ENCODE results near the gene ARAP1. TPM values are rescaled to one million over a fixed set of nuclear protein-coding genes. Genes with fewer than 3 reads are reported as not detected.

ARAP1 gene
- total RNA-seq, 1 experiment from 2014 or later: 73.6 TPM

- Histone ChIP-seq H3K27ac (ENCODE audit: low read length) (no peak overlapping the region), H3K4me3 (ENCODE audit: low read depth in 2 of 2, low read length in 2 of 2) (no peak overlapping the region), H3K27me3 (ENCODE audit: control insufficient read depth, insufficient read depth, low read length) (no peaks in the 10 kb centered on the region), H3K36me3 (ENCODE audit: control insufficient read depth, insufficient read depth, low read length) (no peaks in the 10 kb centered on the region), H3K4me1 (ENCODE audit: control insufficient read depth, insufficient read depth, low read length) (no peaks in the 10 kb centered on the region), H3K9me3 (ENCODE audit: control insufficient read depth, insufficient read depth, low read depth, low read length) (no peaks in the 10 kb centered on the region)
- in situ Hi-C loops (cut with HindIII; ENCODE audit: low pct_unique_long_range_greater_than_20kb, low sequenced_read_pairs): no loop called here
- DNase-seq (ENCODE audit: low read depth, low spot score): no peak
- ChIA-PET CTCF (no interaction called here), POLR2A (no interaction called here)
- TF ChIP-seq POLR2AphosphoS5 (IDR thresholded peaks at IDR 0.05; ENCODE audit: low read depth, low read length): no peak
- TF ChIP-seq REST (IDR thresholded peaks at IDR 0.05; ENCODE audit: insufficient read depth in 1 of 2, low read depth in 2 of 2, low read length in 1 of 2): no peak
- TF ChIP-seq CTCF (IDR thresholded peaks at IDR 0.05): no peak
- TF ChIP-seq SIN3A (IDR thresholded peaks at IDR 0.05; ENCODE audit: borderline replicate concordance, insufficient read depth, low read depth, low read length): no peak
- no peak for TF ChIP-seq TCF7L2 (IDR thresholded peaks at IDR 0.05; ENCODE audit: low read depth, low read length)
- BruUV-seq (replicated peaks): TSS peak; percentile 49
- ATAC-seq: no peak
- intact Hi-C loops (cut with micrococcal nuclease; ENCODE audit: unreplicated experiment): no loop called here
These were observed 45.6 kb downstream of the ARAP1 start for GRCh38 chr11:72706579-72706978.

DNA sequence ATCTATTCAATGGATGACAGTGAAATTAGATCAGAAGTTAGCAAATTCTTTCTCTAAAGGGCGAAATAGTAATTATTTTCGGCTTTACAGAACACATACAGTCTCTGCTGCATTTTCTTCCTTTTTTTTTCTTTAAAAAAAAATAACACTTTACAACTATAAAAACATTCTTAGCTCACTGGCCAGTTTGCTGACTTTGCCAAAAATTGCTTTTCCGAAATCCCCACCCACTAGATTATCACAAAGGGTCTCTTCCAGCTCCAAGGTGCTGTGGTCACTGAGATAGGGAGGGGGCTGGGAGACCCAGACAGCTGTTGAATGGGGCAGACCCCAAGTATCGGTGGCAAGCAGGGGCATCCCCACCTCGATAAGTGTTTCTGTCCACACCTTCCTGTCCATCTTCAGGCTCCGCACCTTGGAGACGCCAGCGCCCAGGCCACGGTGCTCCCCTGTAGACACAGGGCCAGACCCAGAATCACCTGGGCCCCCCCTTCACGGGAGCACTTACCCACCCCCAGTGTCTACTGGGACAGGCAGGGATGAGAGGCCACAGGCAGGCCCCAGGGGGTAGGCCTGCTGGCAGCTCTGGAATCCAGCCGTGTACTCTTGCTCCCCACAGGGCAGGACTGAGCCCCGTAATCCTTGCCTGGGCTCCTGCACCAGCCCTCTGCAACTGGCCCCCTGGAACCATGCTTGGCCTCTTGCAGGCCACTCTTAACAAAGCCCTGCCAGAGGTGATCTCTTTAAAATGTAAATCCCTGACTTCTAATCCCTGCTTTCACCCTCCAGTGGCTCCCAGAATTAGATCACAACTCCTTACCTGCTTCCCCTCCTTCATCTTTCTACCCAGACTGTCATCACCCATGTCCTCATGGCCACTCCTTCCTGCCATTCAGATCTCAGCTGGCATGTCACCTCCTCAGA is 46.5 kb downstream of the ARAP1 start:
- in situ Hi-C loops (cut with HindIII; ENCODE audit: low pct_unique_long_range_greater_than_20kb, low sequenced_read_pairs): no loop called here

More for the DNA sequence above, 46.5 kb downstream of the ARAP1 start:
- ATAC-seq (no peak), DNase-seq (ENCODE audit: low read depth, low spot score) (no peak)
- POLR2A ChIA-PET: no interaction called here
- Histone ChIP-seq H3K4me1 (ENCODE audit: control insufficient read depth, insufficient read depth, low read length) (no peaks in the 10 kb centered on the region), H3K4me3 (ENCODE audit: low read depth in 2 of 2, low read length in 2 of 2) (no peak overlapping the region), H3K9me3 (ENCODE audit: control insufficient read depth, insufficient read depth, low read depth, low read length) (no peaks in the 10 kb centered on the region), H3K27ac (ENCODE audit: low read length) (no peak overlapping the region), H3K27me3 (ENCODE audit: control insufficient read depth, insufficient read depth, low read length) (no peaks in the 10 kb centered on the region), H3K36me3 (ENCODE audit: control insufficient read depth, insufficient read depth, low read length) (no peaks in the 10 kb centered on the region)
- BruUV-seq (replicated peaks): no TSS peak
- TF ChIP-seq CTCF (IDR thresholded peaks at IDR 0.05) (no peak), REST (IDR thresholded peaks at IDR 0.05; ENCODE audit: insufficient read depth in 1 of 2, low read depth in 2 of 2, low read length in 1 of 2) (no peak), TCF7L2 (IDR thresholded peaks at IDR 0.05; ENCODE audit: low read depth, low read length) (no peak), POLR2AphosphoS5 (IDR thresholded peaks at IDR 0.05; ENCODE audit: low read depth, low read length) (no peak), SIN3A (IDR thresholded peaks at IDR 0.05; ENCODE audit: borderline replicate concordance, insufficient read depth, low read depth, low read length) (no peak)
- intact Hi-C loops (cut with micrococcal nuclease; ENCODE audit: unreplicated experiment): no loop called here
- CTCF ChIA-PET: no interaction called here

All from Panc1 (cell line).